HG03520 (cell line): ENCODE results near the gene KCNQ2.
"Not testable (repeated sequence)": the region's sequence is repeated elsewhere in the genome, so short reads cannot be mapped to it uniquely, and the experiment has no call there.

Experiments
- ATAC-seq: cut with Tn5 transposase; IDR thresholded peaks from one replicate; pipeline ENCODE4 v1.9.1; 2021; ENCODE audit warnings: mild to moderate bottlenecking, moderate library complexity; ENCODE audit not compliant: unreplicated experiment

Gene KCNQ2

GRCh38 chr20:63471981-63472831, at the start of gene KCNQ2:
KCNQ2 (minus strand) TSS chr20:63472655; CDS start chr20:63472463, 192 bp downstream.
- ATAC-seq = no peak

GRCh38 chr20:63521602-63522001, 49.1 kb upstream of the KCNQ2 start:
- ATAC-seq = no peak

DNA sequence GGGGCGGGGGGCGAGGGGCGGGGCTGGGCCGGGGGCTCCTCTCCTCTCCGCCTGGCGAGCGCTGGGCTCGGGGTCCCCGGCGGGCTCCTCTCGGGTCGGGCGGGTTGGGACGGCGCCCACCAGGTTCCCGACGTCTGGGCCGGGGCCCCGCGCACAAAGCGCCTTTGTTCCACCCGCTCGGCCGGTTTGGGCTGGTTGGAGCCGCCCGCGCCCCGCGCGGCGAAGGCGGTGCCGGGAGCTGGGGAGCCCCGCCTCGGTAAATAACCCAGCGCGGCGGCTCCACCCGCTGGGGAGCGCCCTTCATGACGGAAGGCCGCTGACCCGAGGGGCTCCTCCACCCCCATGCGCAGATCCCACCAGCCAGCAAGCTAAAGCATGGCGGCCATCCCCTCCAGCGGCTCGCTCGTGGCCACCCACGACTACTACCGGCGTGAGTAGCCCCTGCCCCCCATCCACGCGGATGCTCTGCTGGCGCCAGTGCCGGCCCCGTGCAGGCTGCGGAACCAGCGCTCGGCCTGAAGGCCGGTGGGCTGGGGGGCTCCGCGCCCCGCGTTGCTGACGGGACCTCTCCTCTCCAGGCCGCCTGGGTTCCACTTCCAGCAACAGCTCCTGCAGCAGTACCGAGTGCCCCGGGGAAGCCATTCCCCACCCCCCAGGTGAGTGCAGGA, 48.6 kb upstream of the KCNQ2 start:
- ATAC-seq = peak; percentile 27

DNA sequence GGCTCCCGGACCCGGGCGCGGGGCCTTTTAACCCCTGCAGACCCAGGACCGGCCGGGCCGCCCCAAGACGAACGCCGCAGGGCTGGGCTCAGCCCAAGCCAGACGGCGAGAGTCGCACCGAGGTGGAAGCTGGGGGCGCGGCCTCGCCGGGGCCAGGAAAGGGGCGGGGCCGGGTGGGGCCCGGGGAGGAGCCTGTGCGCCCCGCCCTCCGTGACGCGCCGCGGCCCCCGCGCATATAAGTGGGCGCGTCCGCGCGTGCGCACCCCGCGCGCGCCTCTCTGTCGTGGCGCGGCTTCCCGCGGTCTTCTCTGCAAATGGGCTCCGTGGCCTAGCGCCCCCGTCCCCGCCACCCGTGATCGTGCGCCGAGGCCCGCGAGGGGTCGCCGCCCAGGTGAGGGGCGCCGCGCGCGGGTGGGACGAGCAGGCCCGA, 48.1 kb upstream of the KCNQ2 start, which contains the start of gene PPDPF:
Gene PPDPF (plus strand): TSS at position 262 of the 430 bp plus-strand sequence. CDS start 544 bp downstream, outside the sequence.
- ATAC-seq = peak; percentile 62

DNA sequence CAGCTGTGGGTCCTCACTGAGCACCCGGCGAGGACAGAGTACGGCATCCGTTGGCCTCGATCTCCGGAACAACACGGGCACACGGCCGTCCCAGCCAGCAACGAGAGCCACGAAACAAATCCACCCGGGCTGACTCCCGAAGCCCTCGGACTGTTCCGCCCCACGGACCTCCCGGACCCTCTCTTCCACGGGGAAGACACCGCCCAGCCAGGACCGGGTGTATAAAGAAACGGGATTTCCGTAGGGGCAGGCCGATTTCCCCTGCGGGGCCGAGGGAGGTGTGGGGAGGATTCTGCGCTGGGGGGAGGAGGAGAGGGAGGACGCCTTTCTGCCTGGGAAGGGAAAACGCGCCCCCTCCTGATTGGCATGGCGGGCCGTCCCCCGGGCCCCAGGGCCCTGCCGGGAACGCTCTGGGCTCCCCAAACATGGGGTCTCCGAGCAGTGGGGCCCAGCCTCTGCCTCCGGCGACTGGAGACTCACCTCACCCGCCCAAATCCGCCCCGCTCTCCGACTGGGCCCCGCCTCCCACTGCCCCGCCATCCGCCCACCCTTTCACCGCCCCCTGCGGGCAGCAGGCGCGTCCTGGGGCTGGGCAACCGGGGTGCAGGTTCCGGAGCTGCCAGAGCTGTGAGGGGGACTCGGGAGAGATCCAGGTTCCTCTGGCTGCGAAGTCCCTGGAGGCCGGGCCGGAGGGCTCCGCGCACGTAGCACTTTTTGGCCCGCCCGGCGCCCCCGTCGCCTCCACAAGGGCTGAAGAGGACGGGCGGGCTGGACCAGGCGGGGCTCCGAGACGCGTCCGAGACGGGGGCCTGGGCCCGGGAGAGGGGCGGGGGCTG, 47.4 kb upstream of the KCNQ2 start:
- ATAC-seq = peak; percentile 22

GRCh38 chr20:63518946-63519667, 46.7 kb upstream of the KCNQ2 start:
- ATAC-seq = no peak

DNA sequence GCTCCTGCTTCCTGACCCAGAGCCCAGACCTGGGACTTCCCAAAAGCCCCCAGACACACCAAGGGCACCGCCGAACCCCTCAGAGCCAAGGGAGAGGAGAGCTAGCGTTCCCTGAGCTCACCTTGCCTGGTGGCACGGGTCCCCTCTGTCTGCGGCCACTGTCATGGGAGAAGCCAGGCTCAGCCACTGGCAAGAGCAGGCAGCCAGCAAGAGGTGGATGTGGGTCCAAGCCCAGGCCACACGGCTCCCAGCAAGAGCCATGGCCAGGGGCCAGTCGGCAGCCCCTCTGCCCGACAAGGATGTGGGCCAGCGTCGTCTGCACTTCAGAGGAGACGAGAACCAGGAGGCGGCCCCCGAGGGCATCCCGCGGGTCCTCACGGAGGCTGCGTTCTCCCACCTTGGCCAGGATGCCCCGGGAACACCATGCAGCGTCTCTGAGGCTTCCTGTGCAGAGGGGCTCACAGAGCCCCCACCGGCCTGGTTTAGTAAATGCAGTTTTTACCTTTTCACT, 46.0 kb upstream of the KCNQ2 start:
- ATAC-seq = no peak

- no peak for ATAC-seq
Observed at GRCh38 chr20:63517376-63518309, 45.2 kb upstream of the KCNQ2 start.

- ATAC-seq = not testable (repeated sequence)
Observed at GRCh38 chr20:63514520-63514919, 42.1 kb upstream of the KCNQ2 start.

GRCh38 chr20:63513207-63513606, 40.8 kb upstream of the KCNQ2 start:
- no peak for ATAC-seq

DNA sequence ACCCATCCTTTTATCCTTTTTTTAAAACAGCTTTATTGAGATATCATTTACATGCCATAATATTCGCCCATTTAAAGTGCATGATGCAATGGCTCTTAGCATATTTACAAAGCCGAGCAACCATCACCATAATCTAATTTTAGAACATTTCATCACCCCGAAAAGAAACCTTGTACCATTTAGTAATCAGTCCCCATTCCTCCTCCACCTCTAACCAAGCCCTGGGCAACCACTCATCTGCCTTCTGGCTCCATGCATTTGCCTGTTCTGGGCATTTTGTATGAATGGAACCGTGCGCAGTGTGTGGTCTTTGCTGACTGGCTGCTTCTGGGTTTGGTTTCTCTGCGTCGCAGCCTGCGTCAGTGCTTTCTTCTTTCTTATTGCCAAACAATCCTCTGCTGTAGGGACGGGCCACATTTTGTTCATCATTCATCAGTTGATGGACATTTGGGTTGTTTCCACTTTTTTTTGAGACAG, 36.7 kb upstream of the KCNQ2 start:
- no peak for ATAC-seq

- ATAC-seq = no peak
Observed at GRCh38 chr20:63508072-63508768, 35.8 kb upstream of the KCNQ2 start.

DNA sequence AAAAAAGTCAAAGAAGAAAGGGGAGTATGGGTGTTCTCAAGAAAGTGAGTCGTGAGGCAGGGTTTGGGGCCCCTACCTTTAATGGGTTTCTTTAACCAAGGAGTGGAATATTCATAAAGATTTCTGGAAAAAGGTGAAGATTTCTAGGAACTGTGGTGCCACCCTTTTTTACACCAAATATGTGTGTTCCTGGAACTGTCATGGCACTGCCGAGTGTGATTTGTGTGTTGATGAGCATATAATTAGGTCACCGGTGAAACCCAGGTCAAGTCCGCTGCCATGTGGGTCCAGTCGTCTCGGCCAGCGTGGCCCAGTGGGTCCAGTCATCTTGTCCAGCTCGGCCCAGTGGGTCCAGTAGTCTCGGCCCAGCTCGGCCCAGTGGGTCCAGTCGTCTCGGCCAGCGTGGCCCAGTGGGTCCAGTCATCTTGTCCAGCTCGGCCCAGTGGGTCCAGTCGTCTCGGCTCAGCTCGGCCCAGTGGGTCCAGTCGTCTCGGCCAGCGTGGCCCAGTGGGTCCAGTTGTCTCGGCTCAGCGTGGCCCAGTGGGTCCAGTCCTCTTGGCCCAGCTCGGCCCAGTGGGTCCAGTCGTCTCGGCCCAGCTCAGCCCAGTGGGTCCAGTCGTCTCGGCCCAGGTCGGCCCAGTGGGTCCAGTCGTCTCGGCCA, 34.8 kb upstream of the KCNQ2 start:
- ATAC-seq = no peak

DNA sequence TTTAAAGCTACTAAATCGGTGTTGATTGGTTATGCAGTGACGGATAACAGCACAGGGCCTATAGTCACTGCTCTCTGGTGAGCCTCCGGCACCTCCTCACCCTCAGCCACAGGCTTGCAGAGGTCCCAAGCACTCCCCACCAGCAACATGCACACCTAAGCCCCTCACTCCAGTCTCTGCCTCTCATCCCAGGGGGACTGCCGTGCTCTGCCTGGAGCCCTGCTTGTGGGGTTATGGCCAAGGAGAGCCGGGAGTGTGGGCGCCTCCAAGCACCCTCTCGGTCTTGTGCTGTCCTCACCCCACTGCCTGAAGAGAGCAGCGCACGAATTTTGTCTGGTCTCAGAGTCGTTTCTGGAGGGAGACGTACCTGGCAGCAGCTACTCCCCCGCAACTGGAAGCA, 33.3 kb upstream of the KCNQ2 start:
- ATAC-seq = no peak

DNA sequence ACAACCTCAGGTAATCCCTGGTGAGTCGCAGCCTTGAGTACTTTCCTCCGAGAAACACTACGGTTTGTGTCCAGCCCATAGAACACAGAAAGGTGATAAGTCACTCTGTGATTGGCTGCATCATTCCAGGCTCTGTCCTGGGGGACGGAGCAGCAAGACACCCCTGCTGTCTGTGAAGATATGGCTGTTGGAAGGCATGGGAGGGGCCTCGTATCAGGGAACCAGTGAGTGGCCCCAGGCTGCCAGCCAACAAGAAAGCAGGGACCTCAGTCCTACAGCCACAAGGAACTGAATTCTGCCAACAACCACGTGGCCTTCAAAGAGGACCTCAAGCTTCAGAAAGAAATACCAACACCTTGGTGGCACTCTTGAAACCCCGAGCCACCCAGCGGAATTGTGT, 32.8 kb upstream of the KCNQ2 start:
- ATAC-seq = no peak

GRCh38 chr20:63504642-63505041, 32.2 kb upstream of the KCNQ2 start:
- no peak for ATAC-seq

- ATAC-seq = no peak
Observed at GRCh38 chr20:63503524-63503923, 31.1 kb upstream of the KCNQ2 start.

DNA sequence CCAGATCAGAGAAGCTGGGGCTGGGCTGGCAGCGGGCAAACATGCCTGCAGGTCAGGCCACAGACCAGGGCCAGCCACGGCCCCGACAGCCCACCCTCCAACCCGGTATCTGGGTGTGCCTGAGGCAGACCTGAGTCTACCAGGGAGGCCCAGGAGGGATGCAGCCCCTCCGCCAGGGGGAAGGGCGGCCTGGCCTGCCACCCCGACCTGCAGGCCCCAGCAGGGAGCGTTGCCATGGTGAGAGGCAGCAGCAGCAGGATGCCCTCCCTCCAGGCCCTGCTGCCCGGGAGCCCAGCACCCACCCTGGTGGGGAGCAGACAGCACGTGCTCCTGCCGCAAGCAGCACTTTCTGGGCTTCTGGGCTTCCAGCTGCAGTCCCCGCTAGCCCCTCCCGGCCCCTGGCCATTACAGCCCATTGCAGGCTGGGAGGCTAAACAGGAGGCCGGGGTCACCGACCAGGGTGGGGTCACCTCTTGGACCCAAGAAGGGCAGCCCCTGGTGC, 30.3 kb upstream of the KCNQ2 start:
- no peak for ATAC-seq
